Cardiac fibroblast (primary cell): Measurements from ENCODE around the gene SEZ6L2.
"Not testable (repeated sequence)": the region's sequence is repeated elsewhere in the genome, so short reads cannot be mapped to it uniquely, and the experiment has no call there.

Source experiments
- DNase-seq, 2 donors: peaks; one replicate each; pipeline versions ENCODE4 v3.0.0 to v3.0.0-alpha.2; 2010; ENCODE audit warnings: low read depth in 2 of 2
- H3K4me3 ChIP-seq, 2 donors: replicated peaks in 1 of 2; 1 replicate in 1 of 2; 2 replicates in 1 of 2; pipeline ENCODE4 v1.5.1; 2011; ENCODE audit warnings: low read depth in 2 of 2, low read length in 2 of 2, mild to moderate bottlenecking in 2 of 2, moderate library complexity in 1 of 2
- CTCF ChIP-seq: IDR thresholded peaks from one replicate; pipeline ENCODE4 v1.5.1; 2011; ENCODE audit warnings: low read depth, mild to moderate bottlenecking, low read length, inconsistent platforms

Gene SEZ6L2

GRCh38 chr16:29873319-29873718, 26.0 kb downstream of the SEZ6L2 start:
- no peak for DNase-seq
- no peak for TF ChIP-seq CTCF
- H3K4me3 ChIP-seq, result no peak overlapping the region

- no peak for DNase-seq
Measured at GRCh38 chr16:29871822-29872546, 27.4 kb downstream of the SEZ6L2 start.

GRCh38 chr16:29869067-29869466, 30.3 kb downstream of the SEZ6L2 start:
- not testable (repeated sequence) for H3K4me3 ChIP-seq, DNase-seq

More at GRCh38 chr16:29871822-29872546, 27.4 kb downstream of the SEZ6L2 start:
- H3K4me3 ChIP-seq, result no peak overlapping the region
- no peak for TF ChIP-seq CTCF

- TF ChIP-seq CTCF, result no peak
- DNase-seq, result no peak
- H3K4me3 ChIP-seq, result no peak overlapping the region
Measured at GRCh38 chr16:29868396-29869009, 30.8 kb downstream of the SEZ6L2 start.

GRCh38 chr16:29864205-29864604, 35.1 kb downstream of the SEZ6L2 start:
- no peak for TF ChIP-seq CTCF

GRCh38 chr16:29863669-29863984, 35.7 kb downstream of the SEZ6L2 start:
- TF ChIP-seq CTCF, result no peak
- no peak for DNase-seq
- H3K4me3 ChIP-seq, result peak overlapping the region in 1 of 2 donors; percentile 87

More at GRCh38 chr16:29864205-29864604, 35.1 kb downstream of the SEZ6L2 start:
- DNase-seq, result no peak
- no peak overlapping the region for H3K4me3 ChIP-seq

- TF ChIP-seq CTCF, result peak; percentile 55
- peak within 1 kb of the TSS; percentile 87 to 90 for H3K4me3 ChIP-seq
- peak; percentile 99 for DNase-seq
Measured at GRCh38 chr16:29862884-29863668, 36.3 kb downstream of the SEZ6L2 start, which contains the start of gene CDIPT. TSS of gene CDIPT (minus strand) at chr16:29863226. CDS start at chr16:29862857, 369 bp downstream.
